Ovary (tissue), 9 donors: ENCODE data around the gene OR4D2. TPM values are rescaled to one million over a fixed set of nuclear protein-coding genes. Genes with fewer than 3 reads are reported as not detected.

Source experiments
- DNase-seq, 5 donors: peaks; one replicate each; pipeline ENCODE4 v3.0.0-alpha.2; 2019 to 2020
- H3K27ac ChIP-seq, 2 donors: fragments of 200-600 bp; one replicate each; pipeline versions ENCODE4 v1.5.1 to v1.8.0; 2019 to 2022
- H3K27me3 ChIP-seq: fragments of 200-600 bp; one replicate; pipeline ENCODE4 v1.8.0; 2022
- H3K36me3 ChIP-seq: fragments of 200-600 bp; sonication (generic); one replicate; pipeline ENCODE4 v1.5.1; 2019
- H3K4me1 ChIP-seq: one replicate; pipeline ENCODE4 v1.8.1; 2013; ENCODE audit warnings: mild to moderate bottlenecking, moderate library complexity; ENCODE audit not compliant: insufficient read depth
- H3K4me3 ChIP-seq: fragments of 200-600 bp; sonication (generic); one replicate; pipeline ENCODE4 v1.5.1; 2017
- H3K9me3 ChIP-seq, 2 donors: fragments of 200-600 bp in 1 of 2; sonication (generic) in 1 of 2; one replicate each; pipeline versions ENCODE4 v1.5.1 to v1.8.1; 2013 to 2019; ENCODE audit warnings: mild to moderate bottlenecking in 1 of 2, moderate library complexity in 1 of 2
- EP300 ChIP-seq: sonication (generic); formaldehyde crosslinking; IDR thresholded peaks from one replicate; pipeline ENCODE4 v1.6.1; 2017; ENCODE audit warnings: antibody characterized with exemption
- POLR2A ChIP-seq: fragments of 450-650 bp; IDR thresholded peaks from one replicate; pipeline ENCODE4 v1.6.1; 2017; ENCODE audit warnings: antibody characterized with exemption, mild to moderate bottlenecking, moderate library complexity
- WGBS, 3 donors: extraction: QIAGEN DNeasy Blood & Tissue Kit in 1 of 3; methylation state at CpG; one replicate each; pipeline versions ENCODE4 v1.1.5 to v1.1.7; 2013 to 2017; 5-methylcytosine and 5-hydroxymethylcytosine counted together
- intact Hi-C, 4 donors: fragments of 100-400 bp; cut with DNase I; formaldehyde crosslinking; loops; one replicate each; pipeline versions ENCODE4 v1.11.0 to v1.15.1; 2022 to 2023
- polyA plus RNA-seq, 2 donors: library from polyadenylated mRNA; stranded (reverse); fragments of 200-250 nt in 1 of 2; fragments of 350-450 nt in 1 of 2; fragmentation: Illumina TruSeq in 1 of 2; extraction: RNeasy Lipid Tissue Mini Kit (QIAGEN cat#74804) in 1 of 2; gene quantifications; one replicate each; pipeline ENCODE4 v1.2.3, GENCODE V29; 2013 to 2014
- total RNA-seq, 7 donors: library from RNA; depleted of rRNA in 2 of 7; stranded (reverse); fragments of >200 nt in 2 of 7; fragmentation: NEBNext Ultra II Directional in 3 of 7; extraction: Animal tissue kit (Norgen Biotek cat#: 25700) in 3 of 7; gene quantifications; one replicate each; pipeline versions ENCODE4 v1.1.0 to v1.2.4, GENCODE V29; 2016 to 2023
- TF ChIP-seq, protein P1 (sequence below), 3 donors: fragments of 450-650 bp in 2 of 3; fragments of 200-600 bp in 1 of 3; IDR thresholded peaks; one replicate each; pipeline versions ENCODE4 v1.5.1 to v1.8.0; 2016 to 2022; ENCODE audit warnings: antibody characterized with exemption in 3 of 3, mild to moderate bottlenecking in 1 of 3
- donor health status: DM: no; HTN: no; CAD: no; lungs with moderate emphysema.
- donor health status: DM: no; HTN: no; CAD: no.
- donor health status: Bipolar disorder and iron deficiency.
- donor health status: DM: yes; HTN: yes; CAD: no.
- donor health status: DM: no; HTN: no; CAD: no.
- donor health status: DM: yes; HTN: yes; CAD: no.

Gene OR4D2
- total and polyA plus RNA-seq, 9 donors = not detected

DNA sequence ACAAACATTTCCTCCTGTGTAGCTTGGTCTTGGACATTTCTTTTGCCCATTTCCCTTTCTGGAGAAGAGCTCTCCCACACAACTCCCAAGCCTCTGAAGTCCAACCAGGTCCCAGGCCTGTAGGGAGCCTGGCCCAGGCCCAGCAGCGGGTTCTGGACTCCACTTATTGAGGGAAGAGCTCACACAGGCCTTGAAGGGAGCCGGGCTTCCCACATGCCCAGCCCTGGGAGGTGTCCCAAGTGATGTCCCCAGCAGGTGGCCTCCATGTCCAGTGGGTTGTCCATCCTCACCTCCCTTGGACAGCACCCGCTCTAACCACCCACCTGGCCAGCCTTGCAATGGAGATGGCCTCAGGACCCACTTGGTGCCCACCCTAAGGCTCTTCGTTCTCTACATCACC, 19.8 kb downstream of the OR4D2 start:
- Histone ChIP-seq H3K27me3 (no peaks in the 10 kb centered on the region), H3K9me3 (no peaks in the 10 kb centered on the region), H3K4me1 (no peaks in the 10 kb centered on the region), H3K36me3 (no peaks in the 10 kb centered on the region), H3K4me3 (no peak overlapping the region), H3K27ac (no peak overlapping the region)
- intact Hi-C loops = no loop called here
- TF ChIP-seq EP300 (no peak), POLR2A (no peak)
- TF ChIP-seq, protein P1, sequence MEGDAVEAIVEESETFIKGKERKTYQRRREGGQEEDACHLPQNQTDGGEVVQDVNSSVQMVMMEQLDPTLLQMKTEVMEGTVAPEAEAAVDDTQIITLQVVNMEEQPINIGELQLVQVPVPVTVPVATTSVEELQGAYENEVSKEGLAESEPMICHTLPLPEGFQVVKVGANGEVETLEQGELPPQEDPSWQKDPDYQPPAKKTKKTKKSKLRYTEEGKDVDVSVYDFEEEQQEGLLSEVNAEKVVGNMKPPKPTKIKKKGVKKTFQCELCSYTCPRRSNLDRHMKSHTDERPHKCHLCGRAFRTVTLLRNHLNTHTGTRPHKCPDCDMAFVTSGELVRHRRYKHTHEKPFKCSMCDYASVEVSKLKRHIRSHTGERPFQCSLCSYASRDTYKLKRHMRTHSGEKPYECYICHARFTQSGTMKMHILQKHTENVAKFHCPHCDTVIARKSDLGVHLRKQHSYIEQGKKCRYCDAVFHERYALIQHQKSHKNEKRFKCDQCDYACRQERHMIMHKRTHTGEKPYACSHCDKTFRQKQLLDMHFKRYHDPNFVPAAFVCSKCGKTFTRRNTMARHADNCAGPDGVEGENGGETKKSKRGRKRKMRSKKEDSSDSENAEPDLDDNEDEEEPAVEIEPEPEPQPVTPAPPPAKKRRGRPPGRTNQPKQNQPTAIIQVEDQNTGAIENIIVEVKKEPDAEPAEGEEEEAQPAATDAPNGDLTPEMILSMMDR (IDR thresholded peaks at IDR 0.05) = no peak
- 73 to 87% (median 84%) methylated on average over 4 of the region's 4 CpGs for WGBS, 3 donors
- no peak for DNase-seq

DNA sequence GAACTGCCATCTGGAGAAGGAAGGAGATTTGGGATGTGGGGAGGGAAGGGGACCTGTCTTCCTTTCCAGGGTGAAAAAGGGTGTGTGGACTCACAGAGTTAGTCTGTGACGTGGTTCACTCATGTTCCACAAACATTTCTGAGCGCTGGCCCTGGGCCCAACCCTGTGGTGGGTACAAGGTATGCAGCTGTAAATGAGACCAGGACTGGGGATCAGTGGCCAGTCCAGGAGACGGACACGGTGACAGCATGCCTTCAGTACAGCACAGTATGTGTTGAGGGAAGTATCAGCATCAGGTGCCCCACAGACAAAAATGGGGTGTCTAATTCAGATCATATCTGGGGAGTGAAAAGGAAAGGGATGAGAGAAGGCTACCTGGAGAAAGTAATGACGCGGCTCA, 20.3 kb downstream of the OR4D2 start:
- H3K4me3 ChIP-seq = no peak overlapping the region
- no peaks in the 10 kb centered on the region for H3K27me3 ChIP-seq
- 81 to 91% (median 85%) methylated on average over 6 of the region's 6 CpGs for WGBS, 3 donors
- DNase-seq = no peak
- H3K27ac ChIP-seq = no peak overlapping the region
- intact Hi-C loops = no loop called here
- no peaks in the 10 kb centered on the region for H3K9me3 ChIP-seq
- no peaks in the 10 kb centered on the region for H3K4me1 ChIP-seq
- H3K36me3 ChIP-seq = no peaks in the 10 kb centered on the region
- TF ChIP-seq, protein P1 (IDR thresholded peaks at IDR 0.05) = no peak
- TF ChIP-seq POLR2A = no peak
- no peak for TF ChIP-seq EP300

DNA sequence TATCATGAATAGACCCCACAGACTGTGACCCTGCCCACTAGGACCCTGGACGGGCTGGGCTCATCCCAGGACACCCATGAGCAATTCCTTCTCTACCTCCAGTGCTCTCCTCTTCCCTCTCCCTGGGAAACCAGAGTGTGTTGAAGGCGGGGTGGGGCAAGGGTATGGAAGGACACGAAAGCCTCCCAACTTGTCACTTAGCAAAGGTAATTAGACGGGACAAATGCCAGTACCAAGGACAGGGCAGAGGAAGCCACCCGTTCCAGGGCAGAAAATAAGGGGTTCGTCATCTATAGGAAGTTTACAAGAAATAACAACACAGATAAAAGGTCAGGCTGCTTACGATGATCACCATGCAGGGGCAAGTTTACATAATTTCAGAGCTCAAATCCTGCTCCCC, 20.9 kb downstream of the OR4D2 start:
- 35 to 46% (median 43%) methylated on average over 7 of the region's 7 CpGs for WGBS, 3 donors
- DNase-seq = no peak
- intact Hi-C loops = no loop called here
- Histone ChIP-seq H3K27ac (no peak overlapping the region), H3K4me3 (no peak overlapping the region), H3K27me3 (no peaks in the 10 kb centered on the region), H3K4me1 (no peaks in the 10 kb centered on the region), H3K9me3 (no peaks in the 10 kb centered on the region), H3K36me3 (no peaks in the 10 kb centered on the region)
- TF ChIP-seq POLR2A (no peak), EP300 (no peak)
- TF ChIP-seq, protein P1 (IDR thresholded peaks at IDR 0.05) = no peak

DNA sequence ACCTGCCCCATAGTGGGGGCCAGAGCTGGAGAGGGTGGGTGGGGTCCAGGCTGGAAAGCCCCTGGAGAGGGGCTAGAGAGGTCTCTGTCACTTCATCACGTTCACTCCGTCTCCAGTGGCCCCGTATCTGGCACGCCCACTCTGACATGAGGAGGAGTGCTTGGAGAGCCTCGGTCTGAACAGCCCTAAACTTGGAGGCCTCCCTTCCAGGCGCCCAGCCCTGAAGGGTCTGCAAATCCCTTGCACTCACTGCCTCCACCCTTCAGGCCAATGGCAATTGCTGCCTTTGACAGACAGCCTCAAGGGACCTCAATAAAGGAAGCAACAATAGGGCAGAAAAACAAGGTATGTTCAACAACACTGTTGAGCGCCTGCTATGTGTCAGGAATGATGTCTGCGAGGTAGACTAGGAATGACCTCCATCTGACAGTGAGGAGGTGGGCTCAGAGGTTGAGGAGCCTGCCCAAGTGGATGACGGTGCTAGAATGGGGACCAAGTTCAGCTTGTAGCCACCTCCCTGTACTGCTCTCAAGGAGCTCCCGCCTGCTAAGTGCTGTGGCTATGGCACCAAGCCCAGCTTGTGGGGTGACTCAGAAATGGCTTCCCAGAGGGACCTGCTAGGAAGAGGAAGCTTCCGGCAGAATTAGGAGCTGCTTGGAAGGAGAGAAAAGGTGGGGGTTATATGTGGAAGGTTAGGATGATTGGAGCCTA, 22.8 kb downstream of the OR4D2 start:
- H3K9me3 ChIP-seq = no peaks in the 10 kb centered on the region
- no peaks in the 10 kb centered on the region for H3K27me3 ChIP-seq
- no peaks in the 10 kb centered on the region for H3K36me3 ChIP-seq
- H3K27ac ChIP-seq = no peak overlapping the region
- WGBS, 3 donors = 49 to 59% (median 56%) methylated on average over 11 of the region's 11 CpGs
- TF ChIP-seq, protein P1 (IDR thresholded peaks at IDR 0.05) = no peak
- TF ChIP-seq POLR2A (no peak), EP300 (no peak)
- H3K4me3 ChIP-seq = no peak overlapping the region
- intact Hi-C loops = no loop called here
- H3K4me1 ChIP-seq = no peaks in the 10 kb centered on the region
- no peak for DNase-seq
